B cell (primary cell): ENCODE data around the gene DSP. TPM values are rescaled to one million over a fixed set of nuclear protein-coding genes. Genes with fewer than 3 reads are reported as not detected.

Source experiments
- ATAC-seq: fragments of 200-7000 bp; cut with Tn5 transposase; one replicate; pipeline ENCODE4 v1.10.0; 2021; ENCODE audit warnings: low read depth, mild to moderate bottlenecking, moderate number of reproducible peaks, moderate library complexity
- CTCF ChIA-PET: fragments of 350-600 bp; sonication (Branson Sonifier 250); formaldehyde crosslinking; loops from one replicate; lab custom pipeline; 2021; ENCODE audit warnings: antibody characterized with exemption, inconsistent platforms; lab: Charles Lee
- POLR2A ChIA-PET: fragments of 350-600 bp; sonication (Branson Sonifier 250); formaldehyde crosslinking; loops from one replicate; lab custom pipeline; 2021; ENCODE audit warnings: antibody characterized with exemption; lab: Charles Lee
- DNase-seq: peaks from one replicate; pipeline ENCODE4 v3.0.0; 2013
- H2AFZ ChIP-seq: 2 replicates; pipeline ENCODE4 v1.6.1; 2012; ENCODE audit warnings: mild to moderate bottlenecking, low read depth, low read length; ENCODE audit not compliant: insufficient read depth, poor library complexity, severe bottlenecking
- H3K27ac ChIP-seq, 2 donors: 1 replicate in 1 of 2; 2 replicates in 1 of 2; pipeline ENCODE4 v1.5.1; 2012 to 2013; ENCODE audit warnings: low read length in 2 of 2, mild to moderate bottlenecking in 2 of 2, moderate library complexity in 1 of 2
- H3K27me3 ChIP-seq, 4 experiments: fragments of 200-600 bp in 1 of 4; sonication (generic) in 1 of 4; replicated peaks in 1 of 4; 1 replicate in 2 of 4; 2 replicates in 2 of 4; pipeline versions ENCODE4 v1.6.1 to v1.7.0; 2013 to 2016; ENCODE audit warnings: low read length in 3 of 4, mild to moderate bottlenecking in 2 of 4, mixed read lengths in 1 of 4, moderate library complexity in 1 of 4; ENCODE audit not compliant: insufficient read depth in 4 of 4, control insufficient read depth in 3 of 4; ENCODE audit errors: control extremely low read depth in 1 of 4
- H3K36me3 ChIP-seq, 2 experiments: replicated peaks in 1 of 2; 1 replicate in 1 of 2; 2 replicates in 1 of 2; pipeline versions ENCODE4 v1.6.1 to v1.7.1; 2013; ENCODE audit warnings: low read length in 1 of 2; ENCODE audit not compliant: insufficient read depth in 2 of 2, control insufficient read depth in 1 of 2; ENCODE audit errors: control extremely low read depth in 1 of 2, extremely low read depth in 1 of 2
- H3K4me1 ChIP-seq, 2 donors: fragments of 200-600 bp in 1 of 2; sonication (generic) in 1 of 2; 1 replicate in 1 of 2; 2 replicates in 1 of 2; pipeline versions ENCODE4 v1.5.1 to v1.6.1; 2013 to 2017; ENCODE audit warnings: low read length in 2 of 2; ENCODE audit not compliant: control insufficient read depth in 2 of 2, insufficient read depth in 2 of 2
- H3K4me2 ChIP-seq: replicated peaks from 2 replicates; pipeline ENCODE3; 2012; ENCODE audit warnings: mild to moderate bottlenecking, low read depth, low read length; ENCODE audit not compliant: poor library complexity, severe bottlenecking
- H3K4me3 ChIP-seq, 5 experiments: fragments of 200-600 bp in 1 of 5; sonication (generic) in 1 of 5; 1 replicate in 3 of 5; 2 replicates in 2 of 5; pipeline versions ENCODE4 v1.5.1 to v1.7.0; 2011 to 2016; ENCODE audit warnings: low read length in 4 of 5, mild to moderate bottlenecking in 4 of 5, low read depth in 2 of 5, control low read depth in 1 of 5, moderate library complexity in 1 of 5; ENCODE audit not compliant: insufficient read depth in 1 of 5; ENCODE audit errors: control extremely low read depth in 1 of 5, extremely low read depth in 1 of 5
- H3K79me2 ChIP-seq: fragments of 200-600 bp; sonication (generic); one replicate; pipeline ENCODE4 v1.6.0; 2016; ENCODE audit warnings: low read length; ENCODE audit not compliant: control insufficient read depth, insufficient read depth
- H3K9ac ChIP-seq: fragments of 200-600 bp; sonication (generic); 2 replicates; pipeline ENCODE4 v1.6.1; 2017; ENCODE audit warnings: mild to moderate bottlenecking, low read length, moderate library complexity
- H3K9me3 ChIP-seq, 3 donors: one replicate each; pipeline versions ENCODE4 v1.6.1 to v1.7.1; 2013; ENCODE audit warnings: low read length in 2 of 3; ENCODE audit not compliant: control insufficient read depth in 2 of 3, insufficient read depth in 1 of 3; ENCODE audit errors: control extremely low read depth in 1 of 3
- H4K20me1 ChIP-seq: 2 replicates; pipeline ENCODE4 v1.6.0; 2012; ENCODE audit warnings: mild to moderate bottlenecking, low read length; ENCODE audit not compliant: insufficient read depth, control insufficient read depth, poor library complexity, severe bottlenecking
- H3K27ac Mint-ChIP-seq: one replicate; pipeline ENCODE4 v1.8.0; 2021; ENCODE audit warnings: mixed read lengths
- H3K27me3 Mint-ChIP-seq: one replicate; pipeline ENCODE4 v1.8.0; 2021; ENCODE audit warnings: mixed read lengths
- H3K4me1 Mint-ChIP-seq: one replicate; pipeline ENCODE4 v1.8.0; 2021; ENCODE audit warnings: mixed read lengths
- H3K4me3 Mint-ChIP-seq: one replicate; pipeline ENCODE4 v1.8.0; 2021; ENCODE audit warnings: mixed read lengths
- H3K9me3 Mint-ChIP-seq: one replicate; pipeline ENCODE4 v1.8.0; 2022; ENCODE audit warnings: mixed read lengths; ENCODE audit not compliant: insufficient read depth
- CTCF ChIP-seq: fragments of 200-600 bp; IDR thresholded peaks from one replicate; pipeline ENCODE4 v1.8.0; 2022; ENCODE audit warnings: antibody characterized with exemption, mild to moderate bottlenecking
- EZH2 ChIP-seq: IDR thresholded peaks from 2 replicates; pipeline ENCODE4 v1.6.1; 2012; ENCODE audit warnings: borderline replicate concordance, low read depth, mild to moderate bottlenecking, moderate library complexity, low read length; ENCODE audit not compliant: insufficient read depth, poor library complexity, severe bottlenecking
- WGBS: methylation state at CpG from one replicate; pipeline ENCODE4 v1.1.5; 2013; ENCODE audit warnings: missing lambda C conversion rate; ENCODE audit not compliant: insufficient coverage; 5-methylcytosine and 5-hydroxymethylcytosine counted together
- intact Hi-C: fragments of 100-400 bp; cut with micrococcal nuclease; formaldehyde crosslinking; loops from one replicate; pipeline ENCODE4 v1.10.0; 2022
- polyA plus RNA-seq: library from polyadenylated mRNA; depleted of rRNA; stranded (reverse); fragments of >200 nt; gene quantifications from 2 replicates; pipeline ENCODE4 v1.2.3, GENCODE V29; 2012
- total RNA-seq, 2 donors: library from RNA; stranded (reverse); fragments of 120-200 nt in 1 of 2; gene quantifications; 1 replicate in 1 of 2; 2 replicates in 1 of 2; pipeline versions ENCODE4 v1.2.3 to v1.2.4, GENCODE V29; 2013 to 2022

DSP gene
- total and polyA plus RNA-seq, 2 donors (not counting 1 experiment from before 2014, with no cell fraction given), result not detected

- H3K4me3 Mint-ChIP-seq, result no peak overlapping the region
- no peaks in the 10 kb centered on the region for H3K79me2 ChIP-seq
- H3K36me3 ChIP-seq, result no peaks in the 10 kb centered on the region
- no peaks in the 10 kb centered on the region for H3K9me3 ChIP-seq
- no peaks in the 10 kb centered on the region for H3K9me3 Mint-ChIP-seq
- H4K20me1 ChIP-seq, result no peaks in the 10 kb centered on the region
- intact Hi-C loops, result no loop called here
- ChIA-PET POLR2A (no interaction called here), CTCF (no interaction called here)
- H3K27ac ChIP-seq, result no peak overlapping the region
- no peaks in the 10 kb centered on the region for H3K4me1 ChIP-seq
- TF ChIP-seq CTCF (no peak), EZH2 (no peak)
- WGBS, result 91% methylated on average over 6 of the region's 6 CpGs
- no peaks in the 10 kb centered on the region for H3K4me1 Mint-ChIP-seq
- no peak overlapping the region for H3K27ac Mint-ChIP-seq
- H3K27me3 Mint-ChIP-seq, result peaks cover 58% of the 10 kb centered on the region
- no peak for DNase-seq
- H3K27me3 ChIP-seq, result peaks cover 0 to 9% (median 3%) of the 10 kb centered on the region in 4 experiments
- H3K9ac ChIP-seq, result no peak overlapping the region
- no peak overlapping the region for H3K4me3 ChIP-seq
- H3K4me2 ChIP-seq, result no peak overlapping the region
- ATAC-seq, result no peak
- no peak overlapping the region for H2AFZ ChIP-seq
Observed at GRCh38 chr6:7532232-7532631, 9.2 kb upstream of the DSP start.

GRCh38 chr6:7532821-7533220, 8.7 kb upstream of the DSP start:
- H3K79me2 ChIP-seq, result no peaks in the 10 kb centered on the region
- H4K20me1 ChIP-seq, result no peaks in the 10 kb centered on the region
- H3K27me3 ChIP-seq, result peaks cover 0 to 7% (median 4%) of the 10 kb centered on the region in 4 experiments
- no peak overlapping the region for H3K27ac Mint-ChIP-seq
- DNase-seq, result no peak
- ChIA-PET CTCF (no interaction called here), POLR2A (no interaction called here)
- no peak overlapping the region for H3K9ac ChIP-seq
- no peak overlapping the region for H3K4me2 ChIP-seq
- H3K4me1 Mint-ChIP-seq, result no peaks in the 10 kb centered on the region
- ATAC-seq, result no peak
- H3K9me3 Mint-ChIP-seq, result no peaks in the 10 kb centered on the region
- no peak overlapping the region for H3K27ac ChIP-seq
- no peaks in the 10 kb centered on the region for H3K9me3 ChIP-seq
- no peak overlapping the region for H3K4me3 ChIP-seq
- TF ChIP-seq EZH2 (no peak), CTCF (no peak)
- 72% methylated on average over 6 of the region's 8 CpGs for WGBS
- no peak overlapping the region for H3K4me3 Mint-ChIP-seq
- H3K4me1 ChIP-seq, result no peaks in the 10 kb centered on the region
- intact Hi-C loops, result no loop called here
- no peak overlapping the region for H2AFZ ChIP-seq
- peaks cover 54% of the 10 kb centered on the region for H3K27me3 Mint-ChIP-seq
- no peaks in the 10 kb centered on the region for H3K36me3 ChIP-seq
